Measurements from ENCODE around the gene C3orf18. TPM values are rescaled to one million over a fixed set of nuclear protein-coding genes. Genes with fewer than 3 reads are reported as not detected.

Gene C3orf18
- total and polyA plus RNA-seq, 9 of the 15 experiments (the other 6 are each of a cell fraction or from before 2014, with no cell fraction given), result 0.01 to 2.3 (median 0.94) TPM

DNA sequence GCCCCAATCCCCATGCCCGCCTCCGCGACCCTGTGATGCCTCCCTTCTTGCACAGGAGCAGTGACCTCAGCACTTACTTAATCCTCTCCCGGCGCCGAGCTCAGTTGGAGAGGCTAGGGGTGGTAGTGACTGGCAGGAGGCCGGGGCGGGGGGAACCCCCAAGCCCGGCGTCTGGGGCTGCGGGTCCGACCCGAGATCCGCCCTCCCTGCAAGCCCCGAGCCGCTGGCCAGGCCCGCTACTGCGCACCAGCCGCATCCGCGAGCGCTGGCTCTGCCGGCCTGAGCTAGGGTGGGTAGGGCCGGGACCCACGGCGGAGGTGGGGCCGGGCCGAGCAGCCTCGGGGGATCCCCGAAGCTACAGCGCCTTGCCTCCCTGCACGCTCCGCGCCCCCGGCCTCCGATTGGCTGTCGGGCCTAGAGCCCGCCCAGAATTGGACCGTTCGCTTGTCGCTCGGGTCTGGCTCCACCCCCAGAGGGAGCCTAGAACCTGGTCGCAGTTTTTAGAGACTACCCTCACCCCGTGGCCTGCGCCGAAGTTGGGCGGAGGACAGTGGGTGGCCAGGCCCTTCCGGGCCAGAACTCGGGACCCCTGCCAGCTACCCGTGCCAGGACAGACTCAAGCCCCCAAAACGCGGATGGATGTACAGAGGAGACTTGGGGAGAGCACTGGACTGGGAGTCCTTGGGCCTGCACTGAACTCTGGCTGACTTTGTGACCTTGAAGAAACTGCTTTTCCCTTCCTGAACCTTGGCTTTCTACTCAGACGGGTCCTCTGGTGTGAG is at the start of gene C3orf18 (continued):
- TF ChIP-seq BRF2 (IDR thresholded peaks at IDR 0.05; ENCODE audit: borderline replicate concordance, insufficient read depth, insufficient read length) (no peak), RBM25 (IDR thresholded peaks at IDR 0.05; ENCODE audit: low read depth, low read length, severe bottlenecking) (peak; percentile 97), RCOR1 (IDR thresholded peaks at IDR 0.05; ENCODE audit: borderline replicate concordance in 1 of 2, low read depth in 2 of 2, low read length in 2 of 2) (peak in 1 of 2 experiments; percentile 63; a peak in 1 of 4 replicates), ZNF12 (CRISPR knock-in tag; IDR thresholded peaks at IDR 0.05) (no peak), IRF9 (tag; IDR thresholded peaks at IDR 0.05) (no peak), TCFL5 (CRISPR knock-in tag; conservative IDR thresholded peaks at IDR 0.05) (no peak), HSF4 (CRISPR knock-in tag; IDR thresholded peaks at IDR 0.05; ENCODE audit: borderline replicate concordance) (no peak), MAZ (CRISPR knock-in tag; conservative IDR thresholded peaks at IDR 0.05 in 1 of 2, IDR thresholded peaks at IDR 0.05 in 1 of 2) (peak; percentile 39 to 47; a peak in 2 of 4 replicates), POLR2G (IDR thresholded peaks at IDR 0.05; ENCODE audit: low read depth, low read length) (peak; percentile 51), ETV5 (CRISPR knock-in tag; IDR thresholded peaks at IDR 0.05; ENCODE audit: low read depth) (no peak), ESRRA (IDR thresholded peaks at IDR 0.05; ENCODE audit: borderline replicate concordance, low read depth) (peak; percentile 78; the same call in 1 of the 2 replicates), SRF (CRISPR knock-in tag; IDR thresholded peaks at IDR 0.05) (0 out of 4 replicates have a peak, but pooled peaks of 1 of the 2 experiments have one; percentile 28), CREB1 (IDR thresholded peaks at IDR 0.05) (no peak), CREB1 (CRISPR knock-in tag; IDR thresholded peaks at IDR 0.05) (0 out of 2 replicates have a peak, but pooled peaks have one; percentile 20)
- TF ChIP-seq, protein P1, sequence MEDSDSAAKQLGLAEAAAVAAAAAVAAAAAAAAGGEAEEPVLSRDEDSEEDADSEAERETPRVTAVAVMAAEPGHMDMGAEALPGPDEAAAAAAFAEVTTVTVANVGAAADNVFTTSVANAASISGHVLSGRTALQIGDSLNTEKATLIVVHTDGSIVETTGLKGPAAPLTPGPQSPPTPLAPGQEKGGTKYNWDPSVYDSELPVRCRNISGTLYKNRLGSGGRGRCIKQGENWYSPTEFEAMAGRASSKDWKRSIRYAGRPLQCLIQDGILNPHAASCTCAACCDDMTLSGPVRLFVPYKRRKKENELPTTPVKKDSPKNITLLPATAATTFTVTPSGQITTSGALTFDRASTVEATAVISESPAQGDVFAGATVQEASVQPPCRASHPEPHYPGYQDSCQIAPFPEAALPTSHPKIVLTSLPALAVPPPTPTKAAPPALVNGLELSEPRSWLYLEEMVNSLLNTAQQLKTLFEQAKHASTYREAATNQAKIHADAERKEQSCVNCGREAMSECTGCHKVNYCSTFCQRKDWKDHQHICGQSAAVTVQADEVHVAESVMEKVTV (CRISPR knock-in tag; IDR thresholded peaks at IDR 0.05), result peak; percentile 21; the same call in 1 of the 2 replicates
- TF ChIP-seq, protein P2, sequence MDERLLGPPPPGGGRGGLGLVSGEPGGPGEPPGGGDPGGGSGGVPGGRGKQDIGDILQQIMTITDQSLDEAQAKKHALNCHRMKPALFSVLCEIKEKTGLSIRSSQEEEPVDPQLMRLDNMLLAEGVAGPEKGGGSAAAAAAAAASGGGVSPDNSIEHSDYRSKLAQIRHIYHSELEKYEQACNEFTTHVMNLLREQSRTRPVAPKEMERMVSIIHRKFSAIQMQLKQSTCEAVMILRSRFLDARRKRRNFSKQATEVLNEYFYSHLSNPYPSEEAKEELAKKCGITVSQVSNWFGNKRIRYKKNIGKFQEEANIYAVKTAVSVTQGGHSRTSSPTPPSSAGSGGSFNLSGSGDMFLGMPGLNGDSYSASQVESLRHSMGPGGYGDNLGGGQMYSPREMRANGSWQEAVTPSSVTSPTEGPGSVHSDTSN (CRISPR knock-in tag; IDR thresholded peaks at IDR 0.05; ENCODE audit: low read depth), result peak; percentile 78
- TF ChIP-seq, protein P2 (tag; conservative IDR thresholded peaks at IDR 0.05; ENCODE audit: low read depth), result peak; percentile 91
